Thyroid gland (tissue), 4 donors: ENCODE results near the gene ZNF83. TPM values are rescaled to one million over a fixed set of nuclear protein-coding genes. Genes with fewer than 3 reads are reported as not detected.
"Not testable (repeated sequence)": the region's sequence is repeated elsewhere in the genome, so short reads cannot be mapped to it uniquely, and the experiment has no call there.

Source experiments
- DNase-seq, 2 donors: peaks; one replicate each; pipeline ENCODE4 v3.0.0-alpha.2; 2019
- H3K27ac ChIP-seq, 3 donors: fragments of 200-600 bp; sonication (generic); 1 replicate in 2 of 3; 2 replicates in 1 of 3; pipeline ENCODE4 v1.5.1; 2016 to 2019; ENCODE audit warnings: mild to moderate bottlenecking in 1 of 3, moderate library complexity in 1 of 3
- H3K27me3 ChIP-seq: fragments of 200-600 bp; sonication (generic); one replicate; pipeline ENCODE4 v1.5.1; 2019
- H3K36me3 ChIP-seq, 2 donors: fragments of 200-600 bp; sonication (generic); one replicate each; pipeline ENCODE4 v1.5.1; 2016 to 2019
- H3K4me1 ChIP-seq, 2 donors: fragments of 200-600 bp; sonication (generic); one replicate each; pipeline ENCODE4 v1.5.1; 2017 to 2019
- H3K4me3 ChIP-seq, 3 donors: fragments of 200-600 bp; sonication (generic); replicated peaks in 1 of 3; 1 replicate in 2 of 3; 2 replicates in 1 of 3; pipeline ENCODE4 v1.5.1; 2016; ENCODE audit warnings: mild to moderate bottlenecking in 1 of 3
- H3K9me3 ChIP-seq: fragments of 200-600 bp; sonication (generic); one replicate; pipeline ENCODE4 v1.5.1; 2017
- POLR2A ChIP-seq, 2 donors: fragments of 450-650 bp; IDR thresholded peaks; one replicate each; pipeline ENCODE4 v1.6.1; 2017; ENCODE audit warnings: antibody characterized with exemption in 2 of 2, mild to moderate bottlenecking in 2 of 2, moderate library complexity in 1 of 2
- WGBS, 2 donors: methylation state at CpG; one replicate each; pipeline ENCODE4 v1.1.5; 2017; 5-methylcytosine and 5-hydroxymethylcytosine counted together
- intact Hi-C: fragments of 100-400 bp; cut with DNase I; formaldehyde crosslinking; loops from one replicate; pipeline ENCODE4 v1.15.1; 2023
- total RNA-seq, 4 donors: library from RNA; depleted of rRNA; stranded (reverse); fragments of >200 nt; gene quantifications; one replicate each; pipeline ENCODE4 v1.2.3, GENCODE V29; 2016
- TF ChIP-seq, protein P1 (sequence below), 6 experiments: fragments of 200-600 bp in 3 of 6; fragments of 450-650 bp in 3 of 6; sonication (generic) in 3 of 6; IDR thresholded peaks; one replicate each; pipeline ENCODE4 v1.5.1; 2016 to 2019; ENCODE audit warnings: antibody characterized with exemption in 6 of 6, mild to moderate bottlenecking in 2 of 6, inconsistent platforms in 1 of 6, moderate library complexity in 1 of 6

The ZNF83 gene
- total RNA-seq, 4 donors from 2014 or later = 75.3 to 125 (median 97.0) TPM

GRCh38 chr19:52602941-52603340, 35.2 kb downstream of the ZNF83 start:
- intact Hi-C loops = no loop called here
- DNase-seq = no peak
- TF ChIP-seq POLR2A (IDR thresholded peaks at IDR 0.05) = no peak
- no peaks in the 10 kb centered on the region for H3K9me3 ChIP-seq
- WGBS, 2 donors = 59 to 70% methylated on average over 2 of the region's 2 CpGs
- H3K27ac ChIP-seq = peak overlapping the region; percentile 65 to 72 (median 66)
- H3K4me3 ChIP-seq = no peak overlapping the region
- no peaks in the 10 kb centered on the region for H3K27me3 ChIP-seq
- no peaks in the 10 kb centered on the region for H3K36me3 ChIP-seq
- H3K4me1 ChIP-seq = peaks cover 11 to 30% of the 10 kb centered on the region in 2 donors

- H3K9me3 ChIP-seq, DNase-seq, intact Hi-C loops, H3K27me3 ChIP-seq, H3K36me3 ChIP-seq: not testable (repeated sequence)
- H3K27ac ChIP-seq = peak overlapping the region; percentile 22 to 81 (median 30)
- H3K4me3 ChIP-seq = peak overlapping the region; percentile 30 to 83 (median 55)
- TF ChIP-seq, protein P1, sequence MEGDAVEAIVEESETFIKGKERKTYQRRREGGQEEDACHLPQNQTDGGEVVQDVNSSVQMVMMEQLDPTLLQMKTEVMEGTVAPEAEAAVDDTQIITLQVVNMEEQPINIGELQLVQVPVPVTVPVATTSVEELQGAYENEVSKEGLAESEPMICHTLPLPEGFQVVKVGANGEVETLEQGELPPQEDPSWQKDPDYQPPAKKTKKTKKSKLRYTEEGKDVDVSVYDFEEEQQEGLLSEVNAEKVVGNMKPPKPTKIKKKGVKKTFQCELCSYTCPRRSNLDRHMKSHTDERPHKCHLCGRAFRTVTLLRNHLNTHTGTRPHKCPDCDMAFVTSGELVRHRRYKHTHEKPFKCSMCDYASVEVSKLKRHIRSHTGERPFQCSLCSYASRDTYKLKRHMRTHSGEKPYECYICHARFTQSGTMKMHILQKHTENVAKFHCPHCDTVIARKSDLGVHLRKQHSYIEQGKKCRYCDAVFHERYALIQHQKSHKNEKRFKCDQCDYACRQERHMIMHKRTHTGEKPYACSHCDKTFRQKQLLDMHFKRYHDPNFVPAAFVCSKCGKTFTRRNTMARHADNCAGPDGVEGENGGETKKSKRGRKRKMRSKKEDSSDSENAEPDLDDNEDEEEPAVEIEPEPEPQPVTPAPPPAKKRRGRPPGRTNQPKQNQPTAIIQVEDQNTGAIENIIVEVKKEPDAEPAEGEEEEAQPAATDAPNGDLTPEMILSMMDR (IDR thresholded peaks at IDR 0.05) = peak in 3 of 6 experiments; percentile 35 to 43 (median 37)
- peaks cover 11 to 30% of the 10 kb centered on the region in 2 donors for H3K4me1 ChIP-seq
- 58 to 61% methylated on average over 3 of the region's 3 CpGs for WGBS, 2 donors
Measured at GRCh38 chr19:52601974-52602366, 36.2 kb downstream of the ZNF83 start.

- H3K4me3 ChIP-seq = peak overlapping the region; percentile 30 to 83 (median 55)
- H3K4me1 ChIP-seq = peaks cover 11 to 30% of the 10 kb centered on the region in 2 donors
- peaks cover 0 to 4% of the 10 kb centered on the region in 2 donors for H3K36me3 ChIP-seq
- peak overlapping the region; percentile 22 to 81 (median 30) for H3K27ac ChIP-seq
- TF ChIP-seq, protein P1 (IDR thresholded peaks at IDR 0.05) = peak in 5 of 6 experiments; percentile 13 to 49 (median 24)
- TF ChIP-seq POLR2A (IDR thresholded peaks at IDR 0.05) = peak in 1 of 2 donors; percentile 73
- intact Hi-C loops = no loop called here
- H3K9me3 ChIP-seq = no peaks in the 10 kb centered on the region
- 2% methylated on average over 38 to 58 of the region's 62 CpGs for WGBS, 2 donors
- DNase-seq = peak; percentile 95 to 97
- no peaks in the 10 kb centered on the region for H3K27me3 ChIP-seq
Measured at GRCh38 chr19:52601025-52601973, 36.9 kb downstream of the ZNF83 start.

- intact Hi-C loops = no loop called here
- no peaks in the 10 kb centered on the region for H3K9me3 ChIP-seq
- no peaks in the 10 kb centered on the region for H3K27me3 ChIP-seq
- peak overlapping the region in 2 of 3 donors; percentile 30 to 81 for H3K27ac ChIP-seq
- H3K36me3 ChIP-seq = peaks cover 5 to 10% of the 10 kb centered on the region in 2 donors
- peak overlapping the region in 1 of 3 donors; percentile 55 for H3K4me3 ChIP-seq
- no peak for TF ChIP-seq POLR2A (IDR thresholded peaks at IDR 0.05)
- TF ChIP-seq, protein P1 (IDR thresholded peaks at IDR 0.05) = no peak
- H3K4me1 ChIP-seq = peaks cover 11 to 30% of the 10 kb centered on the region in 2 donors
- 10% methylated on average over 13 to 15 of the region's 15 CpGs for WGBS, 2 donors
- peak; percentile 19 to 26 for DNase-seq
Measured at GRCh38 chr19:52600639-52601024, 37.5 kb downstream of the ZNF83 start.

GRCh38 chr19:52599241-52599640, 38.9 kb downstream of the ZNF83 start:
- 65 to 71% methylated on average over 3 of the region's 3 CpGs for WGBS, 2 donors
- intact Hi-C loops = no loop called here
- no peaks in the 10 kb centered on the region for H3K27me3 ChIP-seq
- no peaks in the 10 kb centered on the region for H3K9me3 ChIP-seq
- DNase-seq = no peak
- peaks cover 9 to 10% of the 10 kb centered on the region in 2 donors for H3K36me3 ChIP-seq
- no peak overlapping the region for H3K4me3 ChIP-seq
- H3K27ac ChIP-seq = no peak overlapping the region
- TF ChIP-seq, protein P1 (IDR thresholded peaks at IDR 0.05) = no peak
- TF ChIP-seq POLR2A (IDR thresholded peaks at IDR 0.05) = no peak
- peaks cover 8 to 26% of the 10 kb centered on the region in 2 donors for H3K4me1 ChIP-seq

DNA sequence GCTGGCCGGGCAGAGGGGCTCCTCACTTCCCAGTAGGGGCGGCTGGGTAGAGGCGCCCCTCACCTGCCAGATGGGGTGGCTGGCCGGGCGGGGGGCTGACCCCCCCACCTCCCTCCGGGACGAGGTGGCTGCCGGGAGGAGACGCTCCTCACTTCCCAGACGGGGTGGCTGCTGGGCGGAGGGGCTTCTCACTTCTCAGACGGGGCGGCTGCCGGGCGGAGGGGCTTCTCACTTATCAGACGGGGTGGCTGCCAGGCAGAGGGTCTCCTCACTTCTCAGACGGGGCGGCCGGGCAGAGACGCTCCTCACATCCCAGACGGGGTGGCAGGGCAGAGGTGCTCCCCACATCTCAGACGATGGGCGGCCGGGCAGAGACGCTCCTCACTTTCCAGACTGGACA, 44.7 kb downstream of the ZNF83 start:
- 87% methylated on average over 7 of the region's 25 CpGs; no CpG with 5 or more reads in 1 of the 2 donors for WGBS, 2 donors
- H3K27me3 ChIP-seq, H3K4me3 ChIP-seq, DNase-seq, intact Hi-C loops, H3K9me3 ChIP-seq, H3K4me1 ChIP-seq, H3K27ac ChIP-seq: not testable (repeated sequence)
- peaks cover 10 to 11% of the 10 kb centered on the region in 2 donors for H3K36me3 ChIP-seq
